ENCODE data around the gene LRRC25. TPM values are rescaled to one million over a fixed set of nuclear protein-coding genes. Genes with fewer than 3 reads are reported as not detected.

The LRRC25 gene
- total RNA-seq, 3 donors from 2014 or later: 3.9 to 27.2 (median 7.2) TPM

DNA sequence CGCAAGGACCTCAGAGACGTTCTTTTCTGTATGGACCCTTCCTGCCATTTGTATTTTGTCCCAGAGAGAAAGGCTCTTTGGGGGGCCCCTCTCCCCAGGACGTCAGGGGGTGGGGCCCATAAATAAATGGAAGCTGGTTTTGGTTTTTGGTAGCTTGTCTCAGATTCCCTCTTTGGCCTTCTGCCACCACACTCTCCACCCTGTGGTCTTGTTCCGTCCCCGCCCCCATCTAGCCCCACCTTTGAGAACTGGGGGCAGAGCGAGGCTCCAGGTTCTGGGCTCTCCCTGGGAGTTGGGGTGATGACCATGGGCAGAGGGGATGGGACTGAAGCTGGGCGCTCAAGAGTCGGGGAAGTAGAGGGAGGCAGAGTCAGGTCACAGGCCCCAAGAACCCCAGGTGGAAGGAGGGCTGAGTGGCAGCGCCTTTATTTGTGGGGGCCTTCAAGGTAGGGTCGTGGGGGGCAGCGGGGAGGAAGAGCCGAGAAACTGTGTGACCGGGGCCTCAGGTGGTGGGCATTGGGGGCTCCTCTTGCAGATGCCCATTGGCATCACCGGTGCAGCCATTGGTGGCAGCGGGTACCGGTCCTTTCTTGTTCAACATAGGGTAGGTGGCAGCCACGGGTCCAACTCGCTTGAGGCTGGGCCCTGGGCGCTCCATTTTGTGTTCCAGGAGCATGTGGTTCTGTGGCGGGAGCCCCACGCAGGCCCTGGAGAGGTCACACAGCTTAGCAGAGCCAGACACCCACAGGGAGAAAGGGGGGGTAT, 37.2 kb upstream of the LRRC25 start:
- DNase-seq (ENCODE audit: low spot score in 2 of 2): no peak
- Histone ChIP-seq H3K4me3 (peak overlapping the region in 2 of 3 donors; percentile 58 to 72), H3K9me3 (no peaks in the 10 kb centered on the region), H3K4me1 (peaks cover 0 to 30% of the 10 kb centered on the region in 2 donors), H3K36me3 (no peaks in the 10 kb centered on the region), H3K27ac (peak overlapping the region; percentile 72 to 86), H3K27me3 (no peaks in the 10 kb centered on the region)
- intact Hi-C loops (cut with DNase I; ENCODE audit: low total_unique reads): no loop called here
- TF ChIP-seq POLR2AphosphoS5 (IDR thresholded peaks at IDR 0.05) (no peak), CTCF (IDR thresholded peaks at IDR 0.05) (no peak), POLR2A (IDR thresholded peaks at IDR 0.05) (no peak)

DNA sequence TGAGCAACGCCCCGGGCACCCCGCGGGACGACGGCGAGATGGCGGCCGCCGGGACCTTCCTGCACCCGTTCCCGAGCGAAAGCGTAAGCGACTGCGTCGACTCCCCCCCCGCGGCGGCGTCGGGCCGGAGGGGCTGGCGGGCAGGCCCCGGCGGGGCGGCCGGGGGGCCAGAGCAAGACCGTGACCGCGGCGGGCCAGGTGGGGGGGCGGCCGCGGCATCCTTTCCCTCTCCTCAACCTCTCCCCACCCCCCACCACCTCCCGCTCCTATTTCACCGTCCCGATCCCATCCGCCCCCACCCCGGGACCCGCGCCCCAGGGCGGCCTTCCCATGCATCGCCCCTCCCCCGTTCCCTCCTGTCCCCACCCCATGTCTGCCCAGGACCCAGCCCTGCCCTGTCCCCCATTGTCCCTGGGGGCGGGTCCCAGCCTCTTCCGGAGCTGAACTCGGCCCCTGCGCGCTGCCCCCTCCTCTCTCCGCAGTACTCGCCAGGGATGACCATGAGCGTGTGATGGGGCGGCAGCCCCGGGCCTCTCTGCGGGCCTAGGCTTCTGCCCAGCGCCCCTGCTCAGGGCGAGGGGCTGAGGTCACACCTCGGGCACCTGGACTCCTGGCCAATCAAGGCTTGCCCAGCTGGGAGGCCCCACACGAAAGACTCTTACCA, 36.4 kb upstream of the LRRC25 start:
- Histone ChIP-seq H3K9me3 (no peaks in the 10 kb centered on the region), H3K4me3 (peak overlapping the region; percentile 30 to 72 (median 58)), H3K36me3 (no peaks in the 10 kb centered on the region), H3K27ac (peak overlapping the region; percentile 72 to 86), H3K27me3 (no peaks in the 10 kb centered on the region), H3K4me1 (peaks cover 0 to 31% of the 10 kb centered on the region in 2 donors)
- no peak for DNase-seq (ENCODE audit: low spot score in 2 of 2)
- no peak for TF ChIP-seq POLR2AphosphoS5 (IDR thresholded peaks at IDR 0.05)
- TF ChIP-seq POLR2A (IDR thresholded peaks at IDR 0.05): no peak
- TF ChIP-seq CTCF (IDR thresholded peaks at IDR 0.05): no peak
- intact Hi-C loops (cut with DNase I; ENCODE audit: low total_unique reads): no loop called here

- Histone ChIP-seq H3K9me3 (no peaks in the 10 kb centered on the region), H3K27me3 (no peaks in the 10 kb centered on the region), H3K36me3 (no peaks in the 10 kb centered on the region), H3K4me1 (peaks cover 0 to 24% of the 10 kb centered on the region in 2 donors), H3K27ac (peak overlapping the region; percentile 72 to 86), H3K4me3 (peak overlapping the region; percentile 30 to 72 (median 58))
- DNase-seq (ENCODE audit: low spot score in 2 of 2): no peak
- intact Hi-C loops (cut with DNase I; ENCODE audit: low total_unique reads): no loop called here
- TF ChIP-seq POLR2A (IDR thresholded peaks at IDR 0.05) (no peak), POLR2AphosphoS5 (IDR thresholded peaks at IDR 0.05) (no peak), CTCF (IDR thresholded peaks at IDR 0.05) (no peak)
These were observed 35.7 kb upstream of the LRRC25 start for GRCh38 chr19:18433015-18433691.

- DNase-seq (ENCODE audit: low spot score in 2 of 2): no peak
- H3K27ac ChIP-seq: peak overlapping the region; percentile 72 to 86
- TF ChIP-seq CTCF (IDR thresholded peaks at IDR 0.05) (no peak), POLR2AphosphoS5 (IDR thresholded peaks at IDR 0.05) (no peak), POLR2A (IDR thresholded peaks at IDR 0.05) (no peak)
- peak overlapping the region in 2 of 3 donors; percentile 58 to 72 for H3K4me3 ChIP-seq
- H3K36me3 ChIP-seq: no peaks in the 10 kb centered on the region
- no peaks in the 10 kb centered on the region for H3K27me3 ChIP-seq
- H3K9me3 ChIP-seq: no peaks in the 10 kb centered on the region
- H3K4me1 ChIP-seq: peaks cover 0 to 20% of the 10 kb centered on the region in 2 donors
- intact Hi-C loops (cut with DNase I; ENCODE audit: low total_unique reads): no loop called here
These were observed 35.0 kb upstream of the LRRC25 start for GRCh38 chr19:18432275-18433014.

Data from breast epithelium (tissue), 4 donors.